HEK293 (cell line): ENCODE measurements around the gene METAP1.
A peak's percentile ranks its signal among the peaks of the same experiment; 100 is the strongest.

Experiments
- CTCF ChIA-PET: fragments of 350-600 bp; formaldehyde crosslinking; extraction: SDS; loops from one replicate; lab custom pipeline; 2021; ENCODE audit warnings: antibody characterized with exemption; lab: Yijun Ruan, JAX
- POLR2A ChIA-PET: fragments of 300-600 bp; formaldehyde crosslinking; extraction: SDS; loops from one replicate; lab custom pipeline; 2020; ENCODE audit warnings: antibody characterized with exemption, inconsistent platforms; lab: Yijun Ruan, JAX
- H3K27ac ChIP-seq: fragments of 200-500 bp; sonication (Bioruptor generic); 2 replicates; pipeline ENCODE4 v1.5.1; 2014; ENCODE audit warnings: low read depth, low read length, control low read depth, inconsistent platforms; ENCODE audit errors: extremely low read depth
- H3K36me3 ChIP-seq, 2 experiments: fragments of 200-500 bp in 1 of 2; sonication (Bioruptor generic) in 1 of 2; 1 replicate in 1 of 2; 2 replicates in 1 of 2; pipeline ENCODE4 v1.5.1; 2014 to 2017; ENCODE audit warnings: inconsistent platforms in 2 of 2, low read length in 2 of 2; ENCODE audit not compliant: control insufficient read depth in 2 of 2, insufficient read depth in 1 of 2
- H3K4me1 ChIP-seq: fragments of 200-500 bp; sonication (Bioruptor generic); 2 replicates; pipeline ENCODE4 v1.5.1; 2014; ENCODE audit warnings: mild to moderate bottlenecking, low read length, inconsistent platforms; ENCODE audit not compliant: control insufficient read depth, insufficient read depth
- H3K4me3 ChIP-seq: 2 replicates; pipeline ENCODE4 v1.5.1; 2011; ENCODE audit warnings: low read depth, mild to moderate bottlenecking, control low read depth, low read length, moderate library complexity
- H3K9me3 ChIP-seq: fragments of 200-500 bp; sonication (Bioruptor generic); 2 replicates; pipeline ENCODE4 v1.5.1; 2014; ENCODE audit warnings: low read depth, low read length, inconsistent platforms; ENCODE audit not compliant: control insufficient read depth, insufficient read depth
- PBX3 ChIP-seq: sonication (generic); formaldehyde crosslinking; IDR thresholded peaks from 2 replicates; pipeline ENCODE4 v1.8.1; 2022; ENCODE audit warnings: mild to moderate bottlenecking, moderate library complexity, missing genetic modification reagents
- PRDM10 ChIP-seq: fragments of 450-650 bp; formaldehyde crosslinking; IDR thresholded peaks from 2 replicates; pipeline ENCODE4 v1.5.1; 2016; ENCODE audit warnings: missing biosample characterization, missing genetic modification characterization
- SETDB1 ChIP-seq: IDR thresholded peaks from one replicate; pipeline ENCODE4 v1.6.1; 2017; ENCODE audit warnings: mild to moderate bottlenecking, low read length, moderate library complexity, mixed read lengths; ENCODE audit not compliant: insufficient read length
- ZBTB11 ChIP-seq: fragments of 450-650 bp; formaldehyde crosslinking; conservative IDR thresholded peaks from 2 replicates; pipeline ENCODE4 v1.5.1; 2016; ENCODE audit warnings: low read depth, missing biosample characterization, missing genetic modification characterization
- ZNF280C ChIP-seq: fragments of 450-650 bp; formaldehyde crosslinking; IDR thresholded peaks from 2 replicates; pipeline ENCODE4 v1.5.1; 2016; ENCODE audit warnings: missing biosample characterization, missing genetic modification characterization
- ZNF335 ChIP-seq: fragments of 450-650 bp; formaldehyde crosslinking; conservative IDR thresholded peaks from 2 replicates; pipeline ENCODE4 v1.5.1; 2016; ENCODE audit warnings: missing biosample characterization, missing genetic modification characterization
- ZNF341 ChIP-seq: fragments of 450-650 bp; formaldehyde crosslinking; IDR thresholded peaks from 2 replicates; pipeline ENCODE4; 2016; ENCODE audit warnings: low read depth, missing biosample characterization, missing genetic modification characterization
- ZNF423 ChIP-seq: fragments of 450-650 bp; formaldehyde crosslinking; IDR thresholded peaks from 2 replicates; pipeline ENCODE4 v1.5.1; 2016; ENCODE audit warnings: missing biosample characterization, missing genetic modification characterization
- ZNF558 ChIP-seq: fragments of 450-650 bp; formaldehyde crosslinking; IDR thresholded peaks from 2 replicates; pipeline ENCODE4 v1.5.1; 2016; ENCODE audit warnings: missing biosample characterization, missing genetic modification characterization
- ZNF621 ChIP-seq: fragments of 450-650 bp; formaldehyde crosslinking; IDR thresholded peaks from 2 replicates; pipeline ENCODE4 v1.5.1; 2017; ENCODE audit warnings: missing biosample characterization, missing genetic modification characterization
- ZNF76 ChIP-seq: fragments of 450-650 bp; formaldehyde crosslinking; IDR thresholded peaks from 2 replicates; pipeline ENCODE4; 2016; ENCODE audit warnings: low read depth, missing biosample characterization, missing genetic modification characterization, borderline replicate concordance
- ZNF791 ChIP-seq: fragments of 450-650 bp; formaldehyde crosslinking; IDR thresholded peaks from 2 replicates; pipeline ENCODE4 v1.5.1; 2016; ENCODE audit warnings: missing biosample characterization, missing genetic modification characterization
- ZSCAN5A ChIP-seq: fragments of 450-650 bp; formaldehyde crosslinking; IDR thresholded peaks from 2 replicates; pipeline ENCODE4 v1.5.1; 2016; ENCODE audit warnings: missing biosample characterization, missing genetic modification characterization
- TF ChIP-seq, protein P1 (sequence below): fragments of 450-650 bp; formaldehyde crosslinking; IDR thresholded peaks from 2 replicates; pipeline ENCODE4 v1.5.0; 2017; ENCODE audit warnings: missing biosample characterization, missing genetic modification characterization, borderline replicate concordance

Gene METAP1

GRCh38 chr4:98996056-98996764 is 689 bp downstream of the METAP1 start:
- no peaks in the 10 kb centered on the region for H3K36me3 ChIP-seq
- H3K9me3 ChIP-seq, result no peaks in the 10 kb centered on the region
- ChIA-PET POLR2A (interaction anchor here (1.0 to 1.8 kb wide), 5 partner anchors 11 to 92 kb away, joined by 3 to 17 read pairs (median 4); partner anchors contain the start of gene ADH5), CTCF (interaction anchor here (0.6 to 5.0 kb wide), 5 partner anchors 18 to 555 kb away, joined by 3 to 44 read pairs (median 4); no protein-coding TSS in a partner anchor)
- TF ChIP-seq PRDM10 (tag by site-specific recombination), result peak; percentile 74
- no peak for TF ChIP-seq ZBTB11 (tag by site-specific recombination)
- no peak for TF ChIP-seq PBX3 (CRISPR knock-in tag)
- TF ChIP-seq ZNF791 (tag by site-specific recombination), result no peak
- TF ChIP-seq ZSCAN5A, result no peak
- TF ChIP-seq ZNF76 (tag by site-specific recombination), result no peak
- no peak for TF ChIP-seq ZNF423
- TF ChIP-seq, protein P1, sequence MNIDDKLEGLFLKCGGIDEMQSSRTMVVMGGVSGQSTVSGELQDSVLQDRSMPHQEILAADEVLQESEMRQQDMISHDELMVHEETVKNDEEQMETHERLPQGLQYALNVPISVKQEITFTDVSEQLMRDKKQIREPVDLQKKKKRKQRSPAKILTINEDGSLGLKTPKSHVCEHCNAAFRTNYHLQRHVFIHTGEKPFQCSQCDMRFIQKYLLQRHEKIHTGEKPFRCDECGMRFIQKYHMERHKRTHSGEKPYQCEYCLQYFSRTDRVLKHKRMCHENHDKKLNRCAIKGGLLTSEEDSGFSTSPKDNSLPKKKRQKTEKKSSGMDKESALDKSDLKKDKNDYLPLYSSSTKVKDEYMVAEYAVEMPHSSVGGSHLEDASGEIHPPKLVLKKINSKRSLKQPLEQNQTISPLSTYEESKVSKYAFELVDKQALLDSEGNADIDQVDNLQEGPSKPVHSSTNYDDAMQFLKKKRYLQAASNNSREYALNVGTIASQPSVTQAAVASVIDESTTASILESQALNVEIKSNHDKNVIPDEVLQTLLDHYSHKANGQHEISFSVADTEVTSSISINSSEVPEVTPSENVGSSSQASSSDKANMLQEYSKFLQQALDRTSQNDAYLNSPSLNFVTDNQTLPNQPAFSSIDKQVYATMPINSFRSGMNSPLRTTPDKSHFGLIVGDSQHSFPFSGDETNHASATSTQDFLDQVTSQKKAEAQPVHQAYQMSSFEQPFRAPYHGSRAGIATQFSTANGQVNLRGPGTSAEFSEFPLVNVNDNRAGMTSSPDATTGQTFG (tag by site-specific recombination), result no peak
- peak; percentile 25; the same call in 1 of the 2 replicates for TF ChIP-seq ZNF335 (tag by site-specific recombination)
- H3K4me1 ChIP-seq, result no peaks in the 10 kb centered on the region
- H3K27ac ChIP-seq, result peak overlapping the region; percentile 74; the same call in 1 of the 2 replicates
- H3K4me3 ChIP-seq, result peak overlapping the region; percentile 97

DNA sequence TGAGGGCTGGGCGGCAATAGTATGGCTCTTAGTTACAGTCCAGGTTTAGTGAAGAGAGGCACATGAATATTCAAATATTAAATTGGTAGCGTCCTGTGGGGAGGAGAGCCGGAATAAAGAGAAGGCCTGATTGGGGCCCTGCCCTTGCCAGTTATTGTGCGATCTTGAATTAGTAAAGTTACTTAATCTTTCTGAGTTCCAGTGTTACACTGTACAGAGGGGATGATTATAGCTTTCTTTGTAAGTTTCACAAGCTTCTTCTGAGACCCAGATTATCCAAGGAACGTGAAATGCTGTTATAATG is 1.2 kb downstream of the METAP1 start:
- no peak overlapping the region for H3K27ac ChIP-seq
- H3K36me3 ChIP-seq, result no peaks in the 10 kb centered on the region
- no peaks in the 10 kb centered on the region for H3K4me1 ChIP-seq
- CTCF ChIA-PET, result interaction anchor here (0.8 to 5.0 kb wide), 2 partner anchors 60 to 208 kb away, joined by 4 to 44 read pairs; no protein-coding TSS in a partner anchor
- POLR2A ChIA-PET, result interaction anchor here (1.8 kb wide), 1 partner anchor 59 kb away, joined by 11 read pairs; no protein-coding TSS in a partner anchor
- peak overlapping the region; percentile 97 for H3K4me3 ChIP-seq
- H3K9me3 ChIP-seq, result no peaks in the 10 kb centered on the region
- TF ChIP-seq SETDB1 (peak; percentile 25), ZNF341 (peak; percentile 57; the same call in 1 of the 2 replicates), ZNF280C (tag by site-specific recombination) (no peak), ZNF558 (tag by site-specific recombination) (no peak), ZNF621 (tag by site-specific recombination) (no peak)
